HG02970 (cell line): ENCODE measurements around the gene CFHR5.
"Not testable (repeated sequence)": the region's sequence is repeated elsewhere in the genome, so short reads cannot be mapped to it uniquely, and the experiment has no call there.

Experiments
- ATAC-seq: cut with Tn5 transposase; IDR thresholded peaks from one replicate; pipeline ENCODE4 v1.9.1; 2021; ENCODE audit warnings: mild to moderate bottlenecking, moderate library complexity, moderate number of reproducible peaks; ENCODE audit not compliant: unreplicated experiment, low FRiP score

CFHR5 gene

DNA sequence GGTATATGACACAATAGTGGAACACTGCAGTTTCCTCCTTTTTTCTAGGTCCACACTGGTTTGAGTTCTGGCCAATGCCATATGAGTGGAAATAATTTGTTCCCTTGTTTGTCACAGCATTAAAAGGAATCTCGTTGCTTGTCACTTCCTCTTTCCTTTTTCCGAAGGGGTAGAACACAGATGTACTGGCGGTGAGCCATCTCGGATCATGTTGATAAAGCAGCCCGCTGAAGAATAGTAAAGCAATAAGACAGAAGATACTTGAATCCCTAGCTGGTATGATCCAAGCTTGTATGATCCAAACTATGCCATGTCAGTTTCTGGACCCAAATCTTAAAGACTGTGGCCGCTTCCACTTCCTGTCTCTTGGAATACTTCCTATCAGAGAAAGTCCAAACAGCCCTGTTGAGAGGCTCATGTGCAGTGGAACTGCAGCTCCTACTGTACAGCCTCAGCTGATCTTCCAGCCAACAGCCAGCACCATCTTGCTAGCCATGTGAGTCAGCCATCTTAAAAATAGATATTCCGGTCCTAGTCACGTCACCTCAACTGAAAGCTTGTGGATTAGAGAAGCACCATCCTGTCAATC, 40.3 kb downstream of the CFHR5 start:
- ATAC-seq, result no peak

DNA sequence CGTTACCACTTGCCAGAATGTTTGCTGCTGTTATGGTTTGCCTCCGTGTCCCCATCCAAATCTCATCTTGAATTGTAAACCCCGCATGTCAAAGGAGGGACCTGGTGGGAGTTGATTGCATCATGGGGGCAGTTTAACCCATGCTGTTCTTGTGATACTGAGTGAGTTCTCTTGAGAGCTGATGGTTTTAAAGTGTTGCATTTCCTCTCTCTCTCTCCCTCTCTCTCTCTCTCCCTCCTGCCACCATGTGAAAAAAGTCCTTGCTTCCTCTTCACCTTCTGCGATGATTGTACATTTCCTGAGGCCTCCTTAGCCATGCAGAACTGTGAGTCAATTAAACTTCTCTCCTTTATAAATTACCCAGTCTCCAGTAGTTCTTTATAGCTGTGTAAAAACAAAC, 44.4 kb downstream of the CFHR5 start:
- no peak for ATAC-seq

DNA sequence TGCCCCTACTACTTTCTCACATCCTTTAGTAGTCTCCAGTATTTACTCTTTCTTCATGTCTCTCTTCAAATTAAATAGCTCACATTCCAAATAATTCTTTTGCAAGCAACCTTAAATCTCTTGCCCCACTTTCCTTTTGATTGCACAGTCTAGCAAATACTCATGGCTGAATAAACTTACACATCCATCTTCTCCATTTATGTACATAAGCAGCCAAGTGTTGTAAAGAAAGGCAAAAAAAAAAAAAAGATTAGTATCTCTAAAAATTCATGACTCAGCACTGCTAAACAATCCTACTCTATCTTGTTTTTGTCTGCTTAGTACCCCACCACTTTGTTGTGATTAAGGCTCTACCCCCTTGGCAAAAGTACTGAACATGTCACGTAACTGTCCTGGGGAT, 47.1 kb downstream of the CFHR5 start:
- ATAC-seq, result no peak

DNA sequence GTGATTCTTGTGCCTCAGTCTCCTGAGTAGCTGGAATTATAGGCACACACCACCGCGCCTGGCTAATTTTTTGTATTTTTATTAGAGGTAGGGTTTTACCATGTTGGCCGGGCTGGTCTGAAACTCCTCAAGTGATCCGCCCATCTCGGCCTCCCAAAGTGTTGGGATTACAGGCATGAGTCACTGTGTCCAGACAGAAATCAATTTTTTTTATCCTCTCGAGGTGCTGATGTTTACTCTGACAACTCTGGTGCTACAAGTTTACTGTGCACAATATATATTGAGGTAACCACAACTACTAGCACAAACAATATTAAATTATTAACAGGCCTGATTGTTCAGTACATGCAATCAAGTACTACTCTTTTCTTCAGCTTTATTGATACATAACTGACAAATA, 50.0 kb downstream of the CFHR5 start:
- ATAC-seq, result no peak

DNA sequence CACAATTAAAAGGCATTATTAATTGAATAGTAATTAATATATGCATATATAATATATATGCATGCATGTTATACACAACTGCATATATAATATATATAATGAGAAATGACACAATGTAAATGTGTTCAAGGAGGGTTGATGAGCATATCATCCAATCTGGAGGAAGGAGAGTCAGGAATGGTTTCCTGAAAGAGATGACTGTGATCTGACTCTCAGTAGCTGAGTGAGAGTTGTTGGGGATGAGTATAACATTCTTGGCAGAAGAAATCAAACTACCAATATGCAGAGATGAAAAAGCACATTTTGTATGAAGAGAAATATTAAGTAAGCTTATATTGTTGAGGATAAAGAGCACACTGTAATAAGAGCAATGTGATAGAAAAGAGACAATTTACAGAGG, 52.4 kb downstream of the CFHR5 start:
- ATAC-seq, result no peak

DNA sequence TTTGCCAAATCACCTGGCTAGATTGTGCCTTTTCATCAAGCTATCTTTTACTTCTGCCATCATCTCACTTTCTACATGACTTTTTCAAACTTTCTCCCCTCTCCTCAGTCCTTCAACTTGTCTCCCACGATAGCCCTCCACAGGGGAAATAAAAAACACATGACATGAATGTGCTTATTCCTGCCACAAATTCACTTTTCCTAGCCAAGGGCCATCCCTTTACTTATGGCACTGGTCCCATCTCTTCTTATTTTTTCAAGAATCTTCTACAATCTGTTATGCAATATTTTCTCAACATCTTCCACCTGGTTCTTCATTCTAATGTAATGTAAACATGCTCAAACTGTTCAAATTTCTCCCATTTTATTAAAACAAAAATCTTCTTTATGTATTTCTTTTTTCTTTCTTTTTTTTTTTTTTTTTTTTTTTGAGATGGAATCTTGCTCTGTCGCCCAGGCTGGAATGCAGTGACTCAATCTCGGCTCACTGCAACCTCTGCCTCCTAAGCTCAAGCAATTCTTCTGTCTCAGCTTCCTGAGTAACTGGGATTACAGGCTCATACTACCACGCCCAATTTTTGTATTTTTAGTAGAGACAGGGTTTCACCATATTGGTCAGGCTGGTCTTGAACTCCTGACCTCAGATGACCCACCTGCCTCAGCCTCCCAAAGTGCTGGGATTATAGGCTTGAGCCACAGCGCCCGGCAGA, 57.4 kb downstream of the CFHR5 start:
- not testable (repeated sequence) for ATAC-seq

DNA sequence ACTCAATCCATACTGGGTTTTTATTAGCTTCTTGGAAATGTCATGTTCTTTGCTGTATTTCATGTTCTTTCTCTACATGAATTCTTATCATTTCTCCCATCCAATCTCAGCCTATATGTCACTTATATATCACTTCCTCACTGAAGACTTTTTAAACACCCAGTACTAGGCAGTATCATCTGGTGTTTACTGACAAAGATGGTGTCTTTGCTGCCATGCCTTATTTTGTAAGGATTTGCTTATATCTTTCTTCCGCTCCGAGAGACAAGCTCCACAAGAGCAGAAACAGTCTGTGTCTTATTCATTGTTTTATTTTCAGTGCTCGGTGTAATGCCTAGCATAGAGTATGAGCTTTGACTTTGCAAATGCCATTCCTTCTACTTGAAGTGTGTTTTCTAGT, 59.5 kb downstream of the CFHR5 start:
- no peak for ATAC-seq

DNA sequence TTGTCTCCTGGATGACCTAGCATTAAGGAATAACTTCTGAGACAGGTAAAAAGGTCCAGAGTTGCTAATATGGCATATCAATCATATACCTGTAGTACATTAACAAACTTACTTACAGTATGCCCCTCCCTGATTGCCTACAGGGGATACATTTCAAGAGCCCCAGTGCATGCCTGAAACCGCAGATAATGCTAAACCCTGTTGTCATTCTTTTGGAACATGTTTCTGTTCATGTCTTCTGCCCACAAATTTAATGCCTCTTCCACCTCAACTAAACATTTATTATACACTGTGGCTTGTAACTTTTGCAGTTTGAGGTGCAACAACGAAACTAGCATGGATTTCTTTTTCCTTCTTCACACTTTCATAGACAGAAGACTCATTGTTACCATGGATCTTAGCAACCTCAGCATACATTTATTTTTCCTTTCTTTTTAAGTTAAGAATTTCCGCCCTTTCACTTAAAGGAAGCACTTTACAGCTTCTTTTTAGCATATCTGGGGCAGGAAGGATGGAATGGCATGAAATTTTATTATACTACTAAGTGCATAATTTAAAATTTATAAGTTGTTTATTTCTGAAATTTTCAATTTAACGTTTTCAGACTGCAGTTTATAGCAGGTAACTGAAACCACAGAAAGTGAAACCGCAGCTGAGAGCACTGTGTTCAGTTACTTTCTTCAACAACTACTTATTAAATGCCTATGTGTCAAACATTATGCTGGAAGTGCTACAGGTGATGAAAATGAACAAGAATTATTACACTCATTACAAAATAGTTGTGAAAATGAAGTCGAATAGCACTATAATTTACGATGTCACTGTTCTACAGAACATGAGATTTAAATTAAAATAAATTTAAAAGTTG, 64.4 kb downstream of the CFHR5 start:
- no peak for ATAC-seq

DNA sequence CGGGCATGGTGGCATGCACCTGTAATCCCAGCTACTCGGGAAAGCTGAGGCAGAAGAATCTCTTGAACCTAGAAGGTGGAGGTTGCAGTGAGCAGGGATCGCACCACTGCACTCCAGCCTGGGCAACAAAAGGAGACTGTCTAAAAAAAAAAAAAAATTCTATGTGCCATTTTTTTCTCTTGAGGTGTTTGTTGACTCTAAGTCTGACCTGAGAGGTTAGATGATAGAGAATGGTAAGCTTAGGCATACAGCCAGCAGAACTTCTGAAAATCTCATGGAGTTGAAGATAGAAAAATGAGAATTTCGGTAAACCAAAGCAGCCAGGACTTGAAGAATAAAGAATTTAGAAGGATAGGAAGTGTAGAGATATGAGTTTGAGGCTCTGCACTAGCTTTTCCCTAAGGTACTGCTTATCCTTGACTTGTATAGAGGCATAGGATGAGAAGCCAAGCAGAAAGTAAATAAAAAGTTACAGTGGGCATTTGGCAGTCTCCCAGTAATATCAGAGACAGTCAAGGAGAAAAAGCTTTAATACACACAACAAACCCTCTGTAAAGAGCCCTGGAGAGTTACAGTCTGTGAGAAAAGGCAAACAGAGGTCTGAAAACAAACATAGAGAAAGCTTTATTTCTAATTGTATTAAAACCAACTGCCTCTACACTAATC, 65.5 kb downstream of the CFHR5 start:
- ATAC-seq, result no peak

DNA sequence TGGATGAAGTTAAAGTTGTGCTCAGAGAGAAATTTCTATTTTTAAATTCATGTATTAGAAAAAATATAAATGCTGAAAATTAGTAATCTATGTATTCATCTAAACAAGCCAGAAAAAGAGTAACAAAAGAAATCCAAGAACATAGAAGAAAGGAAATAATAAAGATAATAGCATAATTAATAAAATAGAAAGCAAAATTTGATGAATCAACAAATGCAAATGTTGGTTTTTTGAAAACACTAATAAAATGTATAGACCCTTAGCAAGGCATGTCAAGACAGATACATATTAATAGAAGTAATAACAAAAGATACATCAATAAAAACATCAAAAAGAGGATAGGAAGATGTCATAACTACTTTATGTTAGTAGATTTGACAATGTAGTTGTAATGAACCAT, 71.7 kb downstream of the CFHR5 start:
- ATAC-seq, result no peak
